Occipital lobe (tissue), 2 donors: ENCODE results near the gene PHF3. TPM values are rescaled to one million over a fixed set of nuclear protein-coding genes. Genes with fewer than 3 reads are reported as not detected.

Experiments used
- DNase-seq: peaks from one replicate; lab custom pipeline; 2025; lab: John Stamatoyannopoulos, UW
- total RNA-seq: library from RNA; depleted of rRNA; stranded (reverse); fragments of >200 nt; gene quantifications from one replicate; pipeline ENCODE4 v1.2.3, GENCODE V29; 2014

Gene PHF3, protein sequence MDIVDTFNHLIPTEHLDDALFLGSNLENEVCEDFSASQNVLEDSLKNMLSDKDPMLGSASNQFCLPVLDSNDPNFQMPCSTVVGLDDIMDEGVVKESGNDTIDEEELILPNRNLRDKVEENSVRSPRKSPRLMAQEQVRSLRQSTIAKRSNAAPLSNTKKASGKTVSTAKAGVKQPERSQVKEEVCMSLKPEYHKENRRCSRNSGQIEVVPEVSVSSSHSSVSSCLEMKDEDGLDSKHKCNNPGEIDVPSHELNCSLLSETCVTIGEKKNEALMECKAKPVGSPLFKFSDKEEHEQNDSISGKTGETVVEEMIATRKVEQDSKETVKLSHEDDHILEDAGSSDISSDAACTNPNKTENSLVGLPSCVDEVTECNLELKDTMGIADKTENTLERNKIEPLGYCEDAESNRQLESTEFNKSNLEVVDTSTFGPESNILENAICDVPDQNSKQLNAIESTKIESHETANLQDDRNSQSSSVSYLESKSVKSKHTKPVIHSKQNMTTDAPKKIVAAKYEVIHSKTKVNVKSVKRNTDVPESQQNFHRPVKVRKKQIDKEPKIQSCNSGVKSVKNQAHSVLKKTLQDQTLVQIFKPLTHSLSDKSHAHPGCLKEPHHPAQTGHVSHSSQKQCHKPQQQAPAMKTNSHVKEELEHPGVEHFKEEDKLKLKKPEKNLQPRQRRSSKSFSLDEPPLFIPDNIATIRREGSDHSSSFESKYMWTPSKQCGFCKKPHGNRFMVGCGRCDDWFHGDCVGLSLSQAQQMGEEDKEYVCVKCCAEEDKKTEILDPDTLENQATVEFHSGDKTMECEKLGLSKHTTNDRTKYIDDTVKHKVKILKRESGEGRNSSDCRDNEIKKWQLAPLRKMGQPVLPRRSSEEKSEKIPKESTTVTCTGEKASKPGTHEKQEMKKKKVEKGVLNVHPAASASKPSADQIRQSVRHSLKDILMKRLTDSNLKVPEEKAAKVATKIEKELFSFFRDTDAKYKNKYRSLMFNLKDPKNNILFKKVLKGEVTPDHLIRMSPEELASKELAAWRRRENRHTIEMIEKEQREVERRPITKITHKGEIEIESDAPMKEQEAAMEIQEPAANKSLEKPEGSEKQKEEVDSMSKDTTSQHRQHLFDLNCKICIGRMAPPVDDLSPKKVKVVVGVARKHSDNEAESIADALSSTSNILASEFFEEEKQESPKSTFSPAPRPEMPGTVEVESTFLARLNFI (N-terminal part only)
- 117 TPM for total RNA-seq

- DNase-seq, result peak; percentile 87
These were observed at the start of gene PHF3 for GRCh38 chr6:63635588-63636517. Gene PHF3 (plus strand): TSS chr6:63635802. CDS start chr6:63646552, 10,750 bp downstream.

DNA sequence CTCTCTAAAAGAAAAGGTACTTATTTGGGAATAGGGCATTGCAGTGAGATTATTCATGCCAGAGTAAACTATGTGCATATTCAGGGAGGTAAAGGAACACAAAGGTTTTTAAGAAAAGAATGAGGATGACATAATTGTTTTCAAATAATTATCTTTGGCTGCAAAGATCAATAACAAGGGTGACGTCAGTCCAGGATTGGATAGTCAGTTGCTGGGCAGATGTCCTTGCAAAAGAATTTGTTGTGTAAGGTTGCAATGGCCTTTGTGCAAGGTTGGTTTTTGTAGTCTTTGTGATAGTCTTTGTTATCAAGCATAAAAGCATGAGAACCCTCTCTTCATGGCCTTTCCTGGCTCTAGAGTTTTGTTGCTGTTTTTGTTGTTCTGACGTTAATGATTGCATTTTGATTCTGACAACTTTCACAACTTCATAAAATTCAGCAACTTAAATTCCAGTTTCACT, 45.6 kb upstream of the PHF3 start:
- no peak for DNase-seq

DNA sequence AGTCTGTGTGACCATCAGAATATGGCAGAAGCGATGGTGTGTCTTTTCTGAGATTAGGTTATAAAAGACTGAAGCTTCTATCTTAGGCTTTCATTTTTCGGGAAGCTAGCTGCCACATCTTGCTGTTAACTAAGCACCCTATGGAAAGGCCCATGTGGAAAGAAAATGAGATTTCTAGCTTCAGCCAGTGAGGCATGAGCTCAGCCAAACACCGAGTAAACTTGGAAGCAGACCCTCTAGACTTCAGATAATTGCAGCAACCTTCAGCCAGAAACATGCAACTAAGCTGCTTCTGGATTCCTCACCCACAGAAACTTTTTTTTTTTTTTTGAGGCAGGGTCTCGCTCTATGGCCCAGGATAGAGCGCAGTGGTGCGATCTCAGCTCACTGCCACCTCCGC, 42.7 kb upstream of the PHF3 start:
- DNase-seq, result no peak

DNA sequence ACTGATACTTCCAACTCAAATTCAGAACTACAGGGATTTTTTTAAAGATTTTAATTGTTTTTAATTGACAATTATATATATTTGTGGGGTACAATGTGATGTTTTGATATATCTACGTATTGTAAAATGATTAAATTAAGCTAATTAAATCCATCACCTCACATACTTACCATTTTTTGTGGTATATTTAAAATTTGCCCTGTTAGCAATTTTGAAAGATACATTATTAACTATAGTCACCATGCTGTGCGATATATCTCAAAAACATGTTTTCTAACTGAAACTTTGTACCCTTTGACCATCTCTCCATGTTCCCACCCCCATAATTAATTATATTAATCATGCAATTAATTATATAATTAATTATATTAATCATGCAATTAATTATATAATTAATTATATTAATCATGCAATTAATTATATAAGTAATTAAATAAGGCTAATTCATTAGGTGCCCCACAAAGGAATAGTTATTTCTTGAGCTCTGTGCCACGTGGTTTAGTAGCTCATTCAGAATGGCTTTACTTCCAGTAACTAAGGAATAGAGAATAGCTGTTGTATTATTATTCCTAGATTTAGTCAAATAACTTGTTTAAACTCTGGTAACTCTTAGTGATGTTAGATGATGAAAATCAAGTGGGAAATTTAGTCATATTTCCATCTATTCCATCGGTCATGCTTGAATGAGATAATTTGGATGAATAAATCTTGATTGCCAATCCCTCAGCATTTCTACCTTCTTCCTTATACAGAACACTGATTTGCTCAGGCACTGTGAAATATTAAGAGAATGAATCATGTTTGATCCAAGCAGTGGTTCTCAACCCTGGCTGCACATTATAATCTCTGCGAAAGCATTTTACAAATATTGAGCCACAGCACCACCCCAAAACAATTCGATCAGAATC, 38.2 kb upstream of the PHF3 start:
- no peak for DNase-seq

DNA sequence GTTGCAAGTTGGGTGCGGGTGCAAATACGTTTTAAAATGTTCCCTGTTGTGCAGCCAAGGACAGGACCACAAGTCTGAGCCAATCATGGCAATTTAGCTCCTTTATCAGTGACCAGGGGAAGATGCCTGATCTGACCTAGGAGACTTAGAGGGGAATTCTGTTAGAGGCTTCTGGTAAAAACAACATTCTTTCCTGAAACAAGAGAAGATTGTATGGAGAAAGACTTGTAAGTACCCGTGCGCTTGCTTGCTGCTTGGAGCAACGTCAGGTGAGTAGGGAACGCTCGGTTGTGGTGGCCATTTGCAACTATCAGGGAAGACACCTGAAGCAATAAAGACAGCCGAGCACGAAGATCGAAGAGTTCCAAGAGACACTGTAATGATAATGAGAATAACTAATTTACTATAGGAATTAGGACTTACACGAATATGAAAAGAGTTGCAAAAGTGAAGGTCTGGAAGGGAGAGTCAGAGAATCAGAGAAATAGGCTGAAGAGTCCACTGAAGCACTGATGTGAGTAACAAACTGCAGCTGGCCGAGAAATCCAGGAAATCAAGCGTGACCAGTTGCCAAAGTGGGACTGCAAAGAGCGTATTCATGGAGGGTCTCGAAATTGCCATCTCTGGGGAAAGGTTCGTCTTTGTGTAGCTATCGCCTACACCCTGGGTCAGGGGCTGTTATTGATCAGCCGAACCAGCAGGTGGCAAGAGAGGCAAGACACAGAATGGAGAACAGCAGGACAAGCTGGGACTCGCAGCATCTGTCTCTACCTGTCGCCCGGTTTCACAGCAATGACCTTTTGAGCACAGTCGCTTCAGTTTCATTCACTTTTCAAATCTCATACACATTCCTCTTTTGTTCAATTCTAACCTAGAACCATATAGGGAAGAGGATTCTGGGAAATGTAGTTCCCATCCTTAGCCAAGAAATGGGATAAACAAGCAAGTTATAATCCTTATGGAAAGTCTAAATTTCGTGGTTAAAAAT, 37.3 kb upstream of the PHF3 start:
- peak; percentile 58 for DNase-seq

- DNase-seq, result no peak
These were observed 36.4 kb upstream of the PHF3 start for GRCh38 chr6:63599243-63599642.

DNA sequence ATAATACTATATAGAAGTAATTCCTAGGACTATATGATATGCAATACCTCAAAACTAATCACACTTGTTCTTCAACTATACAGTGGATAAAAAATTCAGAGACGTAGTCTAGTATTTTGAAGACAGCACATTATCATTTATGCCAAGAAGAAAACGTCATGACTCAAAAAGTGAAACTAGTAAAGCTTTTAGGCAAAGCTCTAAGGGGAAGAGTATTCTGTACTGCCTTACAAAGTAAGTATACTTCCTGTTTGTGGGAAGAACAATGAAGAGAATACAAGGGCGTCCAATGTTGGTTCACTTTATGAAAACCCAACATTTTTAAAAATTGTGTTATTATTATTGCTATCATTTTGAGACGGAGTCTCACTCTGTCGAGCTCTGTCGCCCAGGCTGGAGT, 35.5 kb upstream of the PHF3 start:
- DNase-seq, result no peak

DNA sequence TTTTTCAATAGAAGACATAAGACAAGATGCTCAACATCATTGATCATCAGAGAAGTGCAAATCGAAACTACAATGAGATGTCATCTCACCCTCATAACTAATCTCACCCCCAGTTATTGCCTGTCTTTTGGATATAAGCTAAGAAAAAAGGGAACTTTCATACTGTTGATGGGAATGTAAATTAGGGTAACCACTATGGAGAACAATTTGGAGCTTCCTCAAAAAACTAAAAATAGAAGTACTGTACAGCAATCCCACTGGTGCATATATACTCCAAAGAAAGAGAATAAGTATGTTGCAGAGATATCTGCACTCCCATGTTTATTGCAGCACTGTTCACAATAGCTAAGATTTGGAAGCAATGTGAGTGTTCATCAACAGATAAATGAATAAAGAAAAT, 26.4 kb upstream of the PHF3 start:
- DNase-seq, result no peak

DNA sequence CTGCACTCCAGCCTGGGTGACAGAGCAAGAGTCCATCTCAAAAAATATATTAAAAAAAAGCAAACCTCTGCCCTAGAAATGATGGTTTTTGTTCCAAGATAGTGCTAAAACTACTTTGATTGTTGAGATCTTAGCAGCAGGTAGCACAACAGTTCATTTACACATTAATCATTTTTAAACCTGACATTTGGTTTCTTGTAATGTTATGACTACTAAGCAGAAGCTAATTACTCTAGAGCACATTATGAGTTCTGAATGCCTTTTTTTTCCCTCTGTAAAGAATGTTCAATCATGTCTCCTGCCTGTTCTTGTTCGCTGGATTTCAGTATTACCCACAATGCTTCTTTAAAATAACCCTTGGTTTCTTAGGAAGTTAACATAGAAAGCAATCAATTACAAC, 24.7 kb upstream of the PHF3 start:
- no peak for DNase-seq

- no peak for DNase-seq
These were observed 24.0 kb upstream of the PHF3 start for GRCh38 chr6:63611560-63611959.

GRCh38 chr6:63615590-63615989, 20.0 kb upstream of the PHF3 start:
- no peak for DNase-seq

GRCh38 chr6:63624091-63624490, 11.5 kb upstream of the PHF3 start:
- DNase-seq, result no peak

DNA sequence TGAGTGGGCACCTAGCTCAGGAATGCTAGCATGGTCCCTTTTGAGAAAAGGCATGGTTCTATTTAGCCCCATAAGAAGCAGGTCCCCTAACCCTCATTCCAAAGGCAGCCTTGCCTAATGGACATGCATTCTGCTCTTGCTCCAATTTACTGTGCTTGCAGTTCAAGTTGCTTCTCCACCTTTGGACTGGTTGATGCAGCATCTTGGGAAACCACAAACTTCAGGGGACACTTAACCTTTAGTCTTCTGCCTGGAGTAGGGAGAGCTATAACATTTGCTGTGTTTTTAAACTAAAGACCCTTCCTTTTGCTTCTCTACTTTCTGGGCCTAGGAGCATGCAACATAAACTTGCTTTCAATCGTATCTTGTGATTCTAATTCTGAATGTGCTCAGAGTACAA, 5.1 kb upstream of the PHF3 start:
- no peak for DNase-seq

DNA sequence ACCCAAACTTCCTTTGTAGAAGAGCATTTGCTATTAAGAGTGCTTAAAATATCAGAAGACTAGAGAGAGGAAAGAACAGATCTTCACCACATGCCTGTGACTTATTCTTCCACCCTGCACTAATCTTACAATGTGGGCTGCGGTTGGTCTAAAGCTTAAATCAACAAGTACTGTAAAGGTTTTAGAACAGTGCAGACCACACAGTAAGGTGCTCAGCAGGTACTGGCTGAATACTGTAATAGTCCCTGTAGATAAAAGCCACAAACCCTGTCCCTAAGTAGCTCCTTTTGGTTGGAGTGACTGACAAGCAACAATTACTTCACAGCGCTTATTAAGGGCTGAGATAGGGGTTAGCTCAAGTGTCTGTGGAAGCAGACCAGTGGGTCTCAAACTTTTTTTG, 972 bp upstream of the PHF3 start:
- DNase-seq, result no peak

DNA sequence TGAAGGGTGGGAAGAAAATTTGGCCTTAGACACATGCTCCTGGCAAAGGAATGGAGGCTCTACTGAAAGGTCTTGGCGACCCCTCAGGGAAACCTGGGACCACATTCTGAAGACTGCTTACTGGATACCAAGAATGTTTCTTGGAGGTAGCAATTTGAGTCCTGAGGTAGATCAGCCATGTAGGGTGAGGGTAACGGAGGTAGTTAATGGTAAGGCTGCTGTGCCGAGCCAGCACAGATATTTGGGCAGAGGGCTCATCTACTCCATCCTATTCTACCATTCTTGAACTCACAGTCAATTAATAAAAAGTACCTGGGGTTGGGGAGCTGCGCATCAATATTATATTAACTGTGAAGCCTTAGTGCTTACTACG, 401 bp upstream of the PHF3 start:
- DNase-seq, result no peak

DNA sequence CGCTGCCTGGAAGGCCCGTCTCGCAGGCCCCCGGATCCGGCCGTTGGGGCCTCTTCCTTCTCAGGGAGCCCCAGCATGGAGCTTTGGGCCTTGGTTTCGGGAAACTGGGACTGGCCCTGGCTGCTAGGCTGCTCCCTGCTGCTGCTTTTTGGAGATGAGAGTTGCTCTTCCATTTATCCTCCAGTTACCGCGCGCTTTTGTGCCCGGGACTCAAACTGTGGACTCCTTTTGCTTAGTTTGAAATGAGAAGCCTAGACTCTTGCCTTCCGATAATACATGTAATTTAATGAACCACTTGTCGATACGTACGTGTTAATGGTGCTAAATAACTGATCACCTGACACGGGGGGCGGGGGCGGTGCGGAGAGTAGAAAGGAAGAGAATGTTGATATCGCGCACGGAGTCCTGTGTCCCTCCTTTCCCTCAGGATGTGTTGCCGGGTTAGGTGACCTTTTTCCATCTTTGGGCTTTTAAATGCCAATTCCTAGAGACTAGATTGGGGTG, 968 bp downstream of the PHF3 start:
- peak; percentile 58 for DNase-seq

DNA sequence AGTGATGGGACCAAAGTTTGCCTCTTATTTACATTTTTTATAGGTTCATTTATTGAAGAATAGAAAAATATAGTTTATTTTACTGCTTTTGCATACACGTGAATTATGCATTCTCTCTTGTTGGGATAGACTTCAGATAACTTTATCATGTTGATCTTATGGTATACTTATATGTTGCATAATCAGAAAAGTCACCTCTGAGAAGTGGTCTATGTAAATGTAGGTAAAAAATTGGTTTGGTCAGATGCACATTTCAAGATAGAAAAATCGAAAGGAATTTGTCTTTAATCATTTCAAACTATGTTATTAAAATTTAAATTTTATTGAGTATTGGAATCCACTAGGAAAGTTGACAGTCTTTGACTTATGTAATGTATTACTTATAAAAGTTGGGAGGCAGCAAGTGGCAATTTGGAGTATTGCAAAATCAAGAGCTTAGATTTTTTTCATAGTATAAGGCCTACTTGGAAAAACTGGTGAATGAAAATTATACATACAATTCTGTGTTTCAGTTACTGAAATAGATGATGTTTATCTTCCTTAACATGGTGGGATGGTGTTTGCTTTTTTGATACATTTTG, 2.4 kb downstream of the PHF3 start:
- no peak for DNase-seq

DNA sequence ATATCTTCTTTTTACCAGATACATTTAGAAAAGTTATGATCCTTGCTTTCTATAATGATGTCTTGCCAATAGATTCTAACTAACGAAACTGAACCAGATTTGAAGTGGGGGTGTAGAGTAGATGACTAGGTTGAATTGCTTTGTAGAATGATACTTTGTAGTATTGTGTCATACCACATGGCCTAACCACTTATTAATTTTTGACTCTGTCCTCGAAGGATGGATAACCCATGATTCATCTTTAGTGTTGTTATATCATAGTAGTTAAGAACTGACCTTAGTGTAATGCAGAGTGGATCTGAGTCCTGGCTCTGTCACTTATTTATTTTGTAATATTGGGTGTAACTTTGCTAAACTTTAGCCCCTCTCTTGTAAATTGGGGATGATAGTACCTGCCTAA, 4.5 kb downstream of the PHF3 start:
- DNase-seq, result no peak
